Measurements from ENCODE around the gene RPL18A.
A peak's percentile ranks its signal among the peaks of the same experiment; 100 is the strongest.

The RPL18A gene

GRCh38 chr19:17841810-17842662 lies 17.7 kb upstream of the RPL18A start:
- DNase-seq = no peak

- no peak for DNase-seq
Observed at GRCh38 chr19:17842663-17843291, 16.9 kb upstream of the RPL18A start.

- no peak for DNase-seq
Observed at GRCh38 chr19:17843292-17843827, 16.4 kb upstream of the RPL18A start.

- no peak for DNase-seq
Observed at GRCh38 chr19:17843908-17844490, 15.7 kb upstream of the RPL18A start.

GRCh38 chr19:17846146-17846545 lies 13.6 kb upstream of the RPL18A start:
- DNase-seq = no peak

GRCh38 chr19:17847538-17848366 lies 12.0 kb upstream of the RPL18A start, which contains the start of gene JAK3:
JAK3 (minus strand) TSS chr19:17847982; CDS start chr19:17844417, 3,565 bp downstream.
- peak; percentile 71 to 74 for DNase-seq

- DNase-seq = no peak
Observed at GRCh38 chr19:17848595-17849292, 11.0 kb upstream of the RPL18A start.

- DNase-seq = no peak
Observed at GRCh38 chr19:17854061-17854460, 5.6 kb upstream of the RPL18A start.

- peak; percentile 61 to 69 for DNase-seq
Observed at GRCh38 chr19:17855280-17856152, 4.2 kb upstream of the RPL18A start.

- no peak for DNase-seq
Observed at GRCh38 chr19:17860331-17860992, 752 bp downstream of the RPL18A start.

- no peak for DNase-seq
Observed at GRCh38 chr19:17860993-17861360, 1.3 kb downstream of the RPL18A start.

- no peak for DNase-seq
Observed at GRCh38 chr19:17861542-17862402, 2.1 kb downstream of the RPL18A start.

- DNase-seq = no peak
Observed at GRCh38 chr19:17862711-17863519, 3.2 kb downstream of the RPL18A start.

GRCh38 chr19:17863520-17864182 lies 3.9 kb downstream of the RPL18A start:
- DNase-seq = no peak

- no peak for DNase-seq
Observed at GRCh38 chr19:17865364-17866311, 5.9 kb downstream of the RPL18A start.

- DNase-seq = no peak
Observed at GRCh38 chr19:17866312-17866963, 6.7 kb downstream of the RPL18A start.

Measured in Kasumi-1 (cell line).